DOHH2 (cell line): ENCODE measurements around the gene EYA2.

ENCODE experiments used
- EZH2phosphoT487 ChIP-seq: fragments of 200-600 bp; sonication (generic); IDR thresholded peaks from 2 replicates; pipeline ENCODE4 v1.6.1; 2017; ENCODE audit warnings: borderline replicate concordance, mild to moderate bottlenecking, antibody characterized with exemption, low read length, moderate library complexity, mixed read lengths
- TF ChIP-seq, protein P1 (sequence below): fragments of 200-600 bp; sonication (generic); IDR thresholded peaks from one replicate; pipeline ENCODE4 v1.5.1; 2014; ENCODE audit warnings: antibody characterized with exemption, mild to moderate bottlenecking, low read depth, low read length; ENCODE audit not compliant: poor library complexity, severe bottlenecking

DNA sequence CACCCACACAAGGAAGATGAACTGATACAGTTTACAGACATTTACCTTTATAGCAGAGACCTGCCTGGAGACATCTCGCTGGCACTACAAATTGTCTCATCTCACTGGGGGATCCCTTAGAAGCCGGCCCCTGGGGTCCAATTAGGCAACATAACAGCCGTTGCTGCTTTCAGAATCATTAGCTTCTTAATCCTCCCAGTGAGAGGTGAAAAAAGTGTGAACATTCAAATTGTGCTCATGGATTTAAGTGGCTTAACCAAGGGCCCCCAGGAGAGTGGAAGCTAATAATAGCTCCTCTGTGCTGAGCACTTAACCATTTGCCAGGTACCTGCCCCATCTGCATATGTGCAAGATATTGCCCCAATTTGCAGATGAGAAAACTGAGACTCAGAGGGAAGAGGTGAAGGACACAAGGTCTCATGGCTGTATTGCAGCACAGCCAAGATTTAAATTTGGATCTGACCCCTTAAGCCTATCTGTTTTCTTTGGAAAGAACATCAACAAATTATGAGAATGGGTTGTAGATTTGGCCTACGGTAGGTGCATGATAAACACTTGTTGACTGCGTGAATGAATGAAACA is 101.0 kb downstream of the EYA2 start:
- TF ChIP-seq, protein P1, sequence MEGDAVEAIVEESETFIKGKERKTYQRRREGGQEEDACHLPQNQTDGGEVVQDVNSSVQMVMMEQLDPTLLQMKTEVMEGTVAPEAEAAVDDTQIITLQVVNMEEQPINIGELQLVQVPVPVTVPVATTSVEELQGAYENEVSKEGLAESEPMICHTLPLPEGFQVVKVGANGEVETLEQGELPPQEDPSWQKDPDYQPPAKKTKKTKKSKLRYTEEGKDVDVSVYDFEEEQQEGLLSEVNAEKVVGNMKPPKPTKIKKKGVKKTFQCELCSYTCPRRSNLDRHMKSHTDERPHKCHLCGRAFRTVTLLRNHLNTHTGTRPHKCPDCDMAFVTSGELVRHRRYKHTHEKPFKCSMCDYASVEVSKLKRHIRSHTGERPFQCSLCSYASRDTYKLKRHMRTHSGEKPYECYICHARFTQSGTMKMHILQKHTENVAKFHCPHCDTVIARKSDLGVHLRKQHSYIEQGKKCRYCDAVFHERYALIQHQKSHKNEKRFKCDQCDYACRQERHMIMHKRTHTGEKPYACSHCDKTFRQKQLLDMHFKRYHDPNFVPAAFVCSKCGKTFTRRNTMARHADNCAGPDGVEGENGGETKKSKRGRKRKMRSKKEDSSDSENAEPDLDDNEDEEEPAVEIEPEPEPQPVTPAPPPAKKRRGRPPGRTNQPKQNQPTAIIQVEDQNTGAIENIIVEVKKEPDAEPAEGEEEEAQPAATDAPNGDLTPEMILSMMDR, result no peak
- no peak for TF ChIP-seq EZH2phosphoT487
